ENCODE data around the gene LRP1-AS. TPM values are rescaled to one million over a fixed set of nuclear protein-coding genes. Genes with fewer than 3 reads are reported as not detected.

LRP1-AS gene
- total and polyA plus RNA-seq, 2 donors from 2014 or later: not detected

- TF ChIP-seq, protein P1, sequence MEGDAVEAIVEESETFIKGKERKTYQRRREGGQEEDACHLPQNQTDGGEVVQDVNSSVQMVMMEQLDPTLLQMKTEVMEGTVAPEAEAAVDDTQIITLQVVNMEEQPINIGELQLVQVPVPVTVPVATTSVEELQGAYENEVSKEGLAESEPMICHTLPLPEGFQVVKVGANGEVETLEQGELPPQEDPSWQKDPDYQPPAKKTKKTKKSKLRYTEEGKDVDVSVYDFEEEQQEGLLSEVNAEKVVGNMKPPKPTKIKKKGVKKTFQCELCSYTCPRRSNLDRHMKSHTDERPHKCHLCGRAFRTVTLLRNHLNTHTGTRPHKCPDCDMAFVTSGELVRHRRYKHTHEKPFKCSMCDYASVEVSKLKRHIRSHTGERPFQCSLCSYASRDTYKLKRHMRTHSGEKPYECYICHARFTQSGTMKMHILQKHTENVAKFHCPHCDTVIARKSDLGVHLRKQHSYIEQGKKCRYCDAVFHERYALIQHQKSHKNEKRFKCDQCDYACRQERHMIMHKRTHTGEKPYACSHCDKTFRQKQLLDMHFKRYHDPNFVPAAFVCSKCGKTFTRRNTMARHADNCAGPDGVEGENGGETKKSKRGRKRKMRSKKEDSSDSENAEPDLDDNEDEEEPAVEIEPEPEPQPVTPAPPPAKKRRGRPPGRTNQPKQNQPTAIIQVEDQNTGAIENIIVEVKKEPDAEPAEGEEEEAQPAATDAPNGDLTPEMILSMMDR (IDR thresholded peaks at IDR 0.05; ENCODE audit: borderline replicate concordance, extremely low read depth, insufficient read depth): no peak
- Histone ChIP-seq H3K9me3 (ENCODE audit: control insufficient read depth in 2 of 3, insufficient read depth in 1 of 3, low read length in 3 of 3) (peaks cover 0 to 2% (median 0%) of the 10 kb centered on the region in 3 donors), H3K36me3 (ENCODE audit: control insufficient read depth in 2 of 3, insufficient read depth in 3 of 3, low read length in 3 of 3) (peaks cover 8 to 42% (median 14%) of the 10 kb centered on the region in 3 donors), H3K9ac (ENCODE audit: low read length in 3 of 3) (no peak overlapping the region), H3K4me3 (ENCODE audit: low read length in 3 of 3) (no peak overlapping the region), H3K27me3 (ENCODE audit: control insufficient read depth, insufficient read depth, low read length) (no peaks in the 10 kb centered on the region), H3K4me1 (ENCODE audit: control insufficient read depth in 2 of 3, insufficient read depth in 2 of 3, low read depth in 1 of 3, low read length in 3 of 3) (no peaks in the 10 kb centered on the region), H3K27ac (ENCODE audit: low read depth in 2 of 2, low read length in 2 of 2) (no peak overlapping the region)
- DNase-seq (no peak), FAIRE-seq (no peak)
- intact Hi-C loops (cut with DNase I): no loop called here
Observed at GRCh38 chr12:57190037-57190436, 42.6 kb upstream of the LRP1-AS start.

DNA sequence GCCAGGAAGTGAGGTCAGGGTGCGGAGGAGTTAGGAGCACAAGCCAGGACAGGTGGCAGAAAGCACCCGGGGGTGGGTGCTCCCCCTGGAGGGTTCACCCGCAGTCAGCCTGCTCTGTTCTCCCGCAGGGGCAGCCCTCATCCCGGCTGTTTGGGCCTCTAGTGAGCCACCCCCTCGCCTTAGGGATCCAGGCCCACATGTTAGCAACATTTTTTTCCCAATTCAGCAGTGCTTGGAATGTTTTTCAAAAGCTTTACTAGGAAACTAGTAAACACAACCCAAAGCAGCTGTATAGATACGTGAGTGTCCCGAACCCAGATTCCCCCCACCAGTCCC lies 40.6 kb upstream of the LRP1-AS start:
- Histone ChIP-seq H3K9ac (ENCODE audit: low read length in 3 of 3) (no peak overlapping the region), H3K4me1 (ENCODE audit: control insufficient read depth in 2 of 3, insufficient read depth in 2 of 3, low read depth in 1 of 3, low read length in 3 of 3) (no peaks in the 10 kb centered on the region), H3K27me3 (ENCODE audit: control insufficient read depth, insufficient read depth, low read length) (no peaks in the 10 kb centered on the region), H3K27ac (ENCODE audit: low read depth in 2 of 2, low read length in 2 of 2) (no peak overlapping the region), H3K4me3 (ENCODE audit: low read length in 3 of 3) (no peak overlapping the region), H3K9me3 (ENCODE audit: control insufficient read depth in 2 of 3, insufficient read depth in 1 of 3, low read length in 3 of 3) (peaks cover 0 to 2% (median 0%) of the 10 kb centered on the region in 3 donors), H3K36me3 (ENCODE audit: control insufficient read depth in 2 of 3, insufficient read depth in 3 of 3, low read length in 3 of 3) (peaks cover 12 to 46% (median 14%) of the 10 kb centered on the region in 3 donors)
- no peak for FAIRE-seq
- intact Hi-C loops (cut with DNase I): no loop called here
- TF ChIP-seq, protein P1 (IDR thresholded peaks at IDR 0.05; ENCODE audit: borderline replicate concordance, extremely low read depth, insufficient read depth): no peak
- DNase-seq: no peak

GRCh38 chr12:57187222-57188089 lies 40.0 kb upstream of the LRP1-AS start:
- DNase-seq (no peak), FAIRE-seq (no peak)
- peaks cover 12 to 44% (median 12%) of the 10 kb centered on the region in 3 donors for H3K36me3 ChIP-seq (ENCODE audit: control insufficient read depth in 2 of 3, insufficient read depth in 3 of 3, low read length in 3 of 3)
- intact Hi-C loops (cut with DNase I): no loop called here
- H3K9me3 ChIP-seq (ENCODE audit: control insufficient read depth in 2 of 3, insufficient read depth in 1 of 3, low read length in 3 of 3): peaks cover 0 to 2% (median 0%) of the 10 kb centered on the region in 3 donors
- H3K4me3 ChIP-seq (ENCODE audit: low read length in 3 of 3): no peak overlapping the region
- H3K27me3 ChIP-seq (ENCODE audit: control insufficient read depth, insufficient read depth, low read length): no peaks in the 10 kb centered on the region
- no peaks in the 10 kb centered on the region for H3K4me1 ChIP-seq (ENCODE audit: control insufficient read depth in 2 of 3, insufficient read depth in 2 of 3, low read depth in 1 of 3, low read length in 3 of 3)
- TF ChIP-seq, protein P1 (IDR thresholded peaks at IDR 0.05; ENCODE audit: borderline replicate concordance, extremely low read depth, insufficient read depth): no peak
- H3K27ac ChIP-seq (ENCODE audit: low read depth in 2 of 2, low read length in 2 of 2): no peak overlapping the region
- H3K9ac ChIP-seq (ENCODE audit: low read length in 3 of 3): no peak overlapping the region

All from kidney (tissue), 14 donors.